WTC11 (cell line): Measurements from ENCODE around the gene COMTD1. TPM values are rescaled to one million over a fixed set of nuclear protein-coding genes. Genes with fewer than 3 reads are reported as not detected.

Experiments used
- ATAC-seq: fragments of 200-7000 bp; cut with Tn5 transposase; 2 replicates; pipeline ENCODE4 v1.10.0; 2021; ENCODE audit warnings: mild to moderate bottlenecking, moderate library complexity
- CTCF ChIA-PET: fragments of 300-600 bp; sonication (Branson Sonifier 250); formaldehyde crosslinking; loops from one replicate; lab custom pipeline; 2021; ENCODE audit warnings: antibody characterized with exemption; lab: Charles Lee
- POLR2A ChIA-PET: fragments of 350-600 bp; sonication (Branson Sonifier 250); formaldehyde crosslinking; loops from one replicate; lab custom pipeline; 2021; ENCODE audit warnings: antibody characterized with exemption; lab: Charles Lee
- DNase-seq: peaks from one replicate; pipeline ENCODE4 v3.0.0; 2021; ENCODE audit warnings: low spot score
- H3K27ac Mint-ChIP-seq: 2 replicates; pipeline ENCODE4 v1.8.0; 2021; ENCODE audit warnings: mixed read lengths
- H3K27me3 Mint-ChIP-seq: 2 replicates; pipeline ENCODE4 v1.8.0; 2021; ENCODE audit warnings: low read depth, mild to moderate bottlenecking, moderate library complexity, mixed read lengths
- H3K36me3 Mint-ChIP-seq: 2 replicates; pipeline ENCODE4 v1.8.0; 2021; ENCODE audit warnings: mixed read lengths
- H3K4me1 Mint-ChIP-seq: 2 replicates; pipeline ENCODE4 v1.8.0; 2022; ENCODE audit warnings: mixed read lengths
- H3K4me3 Mint-ChIP-seq: 2 replicates; pipeline ENCODE4 v1.8.0; 2021; ENCODE audit warnings: mild to moderate bottlenecking, moderate library complexity, mixed read lengths
- H3K9me3 Mint-ChIP-seq: 2 replicates; pipeline ENCODE4 v1.8.0; 2021; ENCODE audit warnings: mixed read lengths
- AFF4 ChIP-seq: sonication (generic); formaldehyde crosslinking; IDR thresholded peaks from 2 replicates; pipeline ENCODE4 v1.8.1; 2023; ENCODE audit warnings: mild to moderate bottlenecking, missing genetic modification reagents, borderline replicate concordance
- ELF4 ChIP-seq: sonication (generic); formaldehyde crosslinking; IDR thresholded peaks from 2 replicates; pipeline ENCODE4 v1.8.1; 2022; ENCODE audit warnings: low read depth, mild to moderate bottlenecking, moderate library complexity, missing genetic modification reagents
- GRHL2 ChIP-seq: fragments of 250-450 bp; sonication (Bioruptor Pico); IDR thresholded peaks from 2 replicates; pipeline ENCODE4 v1.8.0; 2022; ENCODE audit warnings: mild to moderate bottlenecking, moderate library complexity; ENCODE audit not compliant: insufficient replicate concordance, severe bottlenecking
- GTF2I ChIP-seq: fragments of 250-450 bp; sonication (Bioruptor Pico); conservative IDR thresholded peaks from 2 replicates; pipeline ENCODE4 v1.4.0; 2021; ENCODE audit warnings: mild to moderate bottlenecking
- MAX ChIP-seq: sonication (generic); formaldehyde crosslinking; IDR thresholded peaks from 2 replicates; pipeline ENCODE4 v1.8.0; 2022; ENCODE audit warnings: mild to moderate bottlenecking, missing genetic modification reagents
- NR1H2 ChIP-seq: sonication (generic); formaldehyde crosslinking; IDR thresholded peaks from 2 replicates; pipeline ENCODE4 v1.9.0; 2021; ENCODE audit warnings: mild to moderate bottlenecking, moderate library complexity, missing genetic modification reagents
- OVOL2 ChIP-seq: fragments of 250-450 bp; sonication (Bioruptor Pico); IDR thresholded peaks from 2 replicates; pipeline ENCODE4 v1.9.0; 2021; ENCODE audit warnings: mild to moderate bottlenecking, borderline replicate concordance
- SP1 ChIP-seq: sonication (generic); formaldehyde crosslinking; conservative IDR thresholded peaks from 2 replicates; pipeline ENCODE4 v1.8.1; 2022; ENCODE audit warnings: missing genetic modification reagents
- TCF7 ChIP-seq: sonication (generic); formaldehyde crosslinking; IDR thresholded peaks from 2 replicates; pipeline ENCODE4 v1.8.0; 2022; ENCODE audit warnings: mild to moderate bottlenecking, low read depth, missing genetic modification reagents, moderate library complexity
- TP53 ChIP-seq: sonication (generic); formaldehyde crosslinking; IDR thresholded peaks from 2 replicates; pipeline ENCODE4 v1.8.1; 2023; ENCODE audit warnings: mild to moderate bottlenecking, missing genetic modification reagents
- ZNF425 ChIP-seq: fragments of 250-450 bp; sonication (Bioruptor Pico); conservative IDR thresholded peaks from 2 replicates; pipeline ENCODE4 v1.9.0; 2021; ENCODE audit warnings: mild to moderate bottlenecking
- ZNF512 ChIP-seq: sonication (generic); formaldehyde crosslinking; IDR thresholded peaks from 2 replicates; pipeline ENCODE4 v1.8.1; 2022; ENCODE audit warnings: missing genetic modification reagents, borderline replicate concordance
- total RNA-seq: library from RNA; stranded (reverse); gene quantifications from 3 replicates; pipeline ENCODE4 v1.2.3, GENCODE V29; 2021
- TF ChIP-seq, protein P1 (sequence below): sonication (generic); formaldehyde crosslinking; IDR thresholded peaks from 2 replicates; pipeline ENCODE4 v1.8.1; 2023; ENCODE audit warnings: mild to moderate bottlenecking, missing genetic modification reagents, moderate library complexity
- TF ChIP-seq, protein P2 (sequence below): sonication (generic); formaldehyde crosslinking; IDR thresholded peaks from 2 replicates; pipeline ENCODE4 v1.8.0; 2022; ENCODE audit warnings: missing genetic modification reagents
- TF ChIP-seq, protein P3 (sequence below): sonication (generic); formaldehyde crosslinking; IDR thresholded peaks from 2 replicates; pipeline ENCODE4 v1.8.0; 2023; ENCODE audit warnings: missing genetic modification reagents
- TF ChIP-seq, protein P4 (sequence below): fragments of 250-450 bp; sonication (Bioruptor Pico); IDR thresholded peaks from 2 replicates; pipeline ENCODE4 v1.8.0; 2021; ENCODE audit warnings: mild to moderate bottlenecking

The COMTD1 gene
- total RNA-seq, 1 experiment from 2014 or later: 47.8 TPM

GRCh38 chr10:75238182-75239095 lies 2.7 kb upstream of the COMTD1 start:
- POLR2A ChIA-PET: interaction anchor here (0.7 to 1.1 kb wide), 3 partner anchors 127 to 157 kb away, joined by 3 to 4 read pairs (median 3); partner anchors contain the start of gene SAMD8
- CTCF ChIA-PET: interaction anchor here (0.6 to 2.4 kb wide), 8 partner anchors 32 to 681 kb away, joined by 3 to 15 read pairs (median 3); no protein-coding TSS in a partner anchor
- no peaks in the 10 kb centered on the region; the same call in 1 of the 2 replicates for H3K36me3 Mint-ChIP-seq
- no peak for TF ChIP-seq NR1H2 (CRISPR knock-in tag)
- TF ChIP-seq, protein P1, sequence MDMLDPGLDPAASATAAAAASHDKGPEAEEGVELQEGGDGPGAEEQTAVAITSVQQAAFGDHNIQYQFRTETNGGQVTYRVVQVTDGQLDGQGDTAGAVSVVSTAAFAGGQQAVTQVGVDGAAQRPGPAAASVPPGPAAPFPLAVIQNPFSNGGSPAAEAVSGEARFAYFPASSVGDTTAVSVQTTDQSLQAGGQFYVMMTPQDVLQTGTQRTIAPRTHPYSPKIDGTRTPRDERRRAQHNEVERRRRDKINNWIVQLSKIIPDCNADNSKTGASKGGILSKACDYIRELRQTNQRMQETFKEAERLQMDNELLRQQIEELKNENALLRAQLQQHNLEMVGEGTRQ (CRISPR knock-in tag): peak; percentile 42; the same call in 1 of the 2 replicates
- TF ChIP-seq ZNF512 (CRISPR knock-in tag): no peak
- TF ChIP-seq OVOL2 (CRISPR knock-in tag): no peak
- TF ChIP-seq ELF4 (CRISPR knock-in tag): no peak
- no peak for TF ChIP-seq TCF7 (CRISPR knock-in tag)
- peak; percentile 46; the same call in 1 of the 2 replicates for TF ChIP-seq MAX (CRISPR knock-in tag)
- no peak for TF ChIP-seq TP53
- TF ChIP-seq, protein P2, sequence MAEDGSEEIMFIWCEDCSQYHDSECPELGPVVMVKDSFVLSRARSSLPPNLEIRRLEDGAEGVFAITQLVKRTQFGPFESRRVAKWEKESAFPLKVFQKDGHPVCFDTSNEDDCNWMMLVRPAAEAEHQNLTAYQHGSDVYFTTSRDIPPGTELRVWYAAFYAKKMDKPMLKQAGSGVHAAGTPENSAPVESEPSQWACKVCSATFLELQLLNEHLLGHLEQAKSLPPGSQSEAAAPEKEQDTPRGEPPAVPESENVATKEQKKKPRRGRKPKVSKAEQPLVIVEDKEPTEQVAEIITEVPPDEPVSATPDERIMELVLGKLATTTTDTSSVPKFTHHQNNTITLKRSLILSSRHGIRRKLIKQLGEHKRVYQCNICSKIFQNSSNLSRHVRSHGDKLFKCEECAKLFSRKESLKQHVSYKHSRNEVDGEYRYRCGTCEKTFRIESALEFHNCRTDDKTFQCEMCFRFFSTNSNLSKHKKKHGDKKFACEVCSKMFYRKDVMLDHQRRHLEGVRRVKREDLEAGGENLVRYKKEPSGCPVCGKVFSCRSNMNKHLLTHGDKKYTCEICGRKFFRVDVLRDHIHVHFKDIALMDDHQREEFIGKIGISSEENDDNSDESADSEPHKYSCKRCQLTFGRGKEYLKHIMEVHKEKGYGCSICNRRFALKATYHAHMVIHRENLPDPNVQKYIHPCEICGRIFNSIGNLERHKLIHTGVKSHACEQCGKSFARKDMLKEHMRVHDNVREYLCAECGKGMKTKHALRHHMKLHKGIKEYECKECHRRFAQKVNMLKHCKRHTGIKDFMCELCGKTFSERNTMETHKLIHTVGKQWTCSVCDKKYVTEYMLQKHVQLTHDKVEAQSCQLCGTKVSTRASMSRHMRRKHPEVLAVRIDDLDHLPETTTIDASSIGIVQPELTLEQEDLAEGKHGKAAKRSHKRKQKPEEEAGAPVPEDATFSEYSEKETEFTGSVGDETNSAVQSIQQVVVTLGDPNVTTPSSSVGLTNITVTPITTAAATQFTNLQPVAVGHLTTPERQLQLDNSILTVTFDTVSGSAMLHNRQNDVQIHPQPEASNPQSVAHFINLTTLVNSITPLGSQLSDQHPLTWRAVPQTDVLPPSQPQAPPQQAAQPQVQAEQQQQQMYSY (CRISPR knock-in tag): no peak
- no peak for TF ChIP-seq GTF2I (CRISPR knock-in tag)
- no peak for TF ChIP-seq ZNF425
- TF ChIP-seq, all 79 proteins: peak for 2
- no peak for DNase-seq
- Mint-ChIP-seq H3K27me3 (no peaks in the 10 kb centered on the region; the same call in 1 of the 2 replicates), H3K4me3 (no peak overlapping the region), H3K4me1 (peaks cover 6% of the 10 kb centered on the region), H3K27ac (no peak overlapping the region), H3K9me3 (no peaks in the 10 kb centered on the region)
- ATAC-seq: no peak

GRCh38 chr10:75236178-75236825 lies 545 bp upstream of the COMTD1 start:
- ChIA-PET CTCF (interaction anchor here (0.7 to 6.3 kb wide), 35 partner anchors 10 to 1086 kb away, joined by 3 to 145 read pairs (median 6); partner anchors contain the start of genes ADK, AP3M1, SAMD8 and VDAC2), POLR2A (interaction anchor here (1.5 to 2.7 kb wide), 2 partner anchors 26 to 125 kb away, joined by 3 to 19 read pairs; partner anchors contain the start of gene VDAC2)
- DNase-seq: no peak
- H3K9me3 Mint-ChIP-seq: no peaks in the 10 kb centered on the region
- H3K36me3 Mint-ChIP-seq: peaks cover 19% of the 10 kb centered on the region
- H3K27me3 Mint-ChIP-seq: no peaks in the 10 kb centered on the region; the same call in 1 of the 2 replicates
- peak overlapping the region; percentile 53 for H3K4me3 Mint-ChIP-seq
- no peak for ATAC-seq
- peaks cover 19% of the 10 kb centered on the region for H3K4me1 Mint-ChIP-seq
- no peak overlapping the region for H3K27ac Mint-ChIP-seq
- TF ChIP-seq, protein P3, sequence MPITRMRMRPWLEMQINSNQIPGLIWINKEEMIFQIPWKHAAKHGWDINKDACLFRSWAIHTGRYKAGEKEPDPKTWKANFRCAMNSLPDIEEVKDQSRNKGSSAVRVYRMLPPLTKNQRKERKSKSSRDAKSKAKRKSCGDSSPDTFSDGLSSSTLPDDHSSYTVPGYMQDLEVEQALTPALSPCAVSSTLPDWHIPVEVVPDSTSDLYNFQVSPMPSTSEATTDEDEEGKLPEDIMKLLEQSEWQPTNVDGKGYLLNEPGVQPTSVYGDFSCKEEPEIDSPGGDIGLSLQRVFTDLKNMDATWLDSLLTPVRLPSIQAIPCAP: no peak
- TF ChIP-seq, protein P4, sequence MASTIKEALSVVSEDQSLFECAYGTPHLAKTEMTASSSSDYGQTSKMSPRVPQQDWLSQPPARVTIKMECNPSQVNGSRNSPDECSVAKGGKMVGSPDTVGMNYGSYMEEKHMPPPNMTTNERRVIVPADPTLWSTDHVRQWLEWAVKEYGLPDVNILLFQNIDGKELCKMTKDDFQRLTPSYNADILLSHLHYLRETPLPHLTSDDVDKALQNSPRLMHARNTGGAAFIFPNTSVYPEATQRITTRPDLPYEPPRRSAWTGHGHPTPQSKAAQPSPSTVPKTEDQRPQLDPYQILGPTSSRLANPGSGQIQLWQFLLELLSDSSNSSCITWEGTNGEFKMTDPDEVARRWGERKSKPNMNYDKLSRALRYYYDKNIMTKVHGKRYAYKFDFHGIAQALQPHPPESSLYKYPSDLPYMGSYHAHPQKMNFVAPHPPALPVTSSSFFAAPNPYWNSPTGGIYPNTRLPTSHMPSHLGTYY (CRISPR knock-in tag): no peak
- TF ChIP-seq GRHL2 (no peak), SP1 (CRISPR knock-in tag) (no peak), AFF4 (CRISPR knock-in tag) (no peak)
